HG03571 (cell line): ENCODE data around the gene CAMKMT.

Source experiments
- ATAC-seq: cut with Tn5 transposase; IDR thresholded peaks from one replicate; pipeline ENCODE4 v1.9.1; 2021; ENCODE audit not compliant: unreplicated experiment

CAMKMT gene

GRCh38 chr2:44766777-44767176 lies 405.0 kb downstream of the CAMKMT start:
- no peak for ATAC-seq

- ATAC-seq = no peak
These were observed 405.9 kb downstream of the CAMKMT start for GRCh38 chr2:44767691-44768090.

DNA sequence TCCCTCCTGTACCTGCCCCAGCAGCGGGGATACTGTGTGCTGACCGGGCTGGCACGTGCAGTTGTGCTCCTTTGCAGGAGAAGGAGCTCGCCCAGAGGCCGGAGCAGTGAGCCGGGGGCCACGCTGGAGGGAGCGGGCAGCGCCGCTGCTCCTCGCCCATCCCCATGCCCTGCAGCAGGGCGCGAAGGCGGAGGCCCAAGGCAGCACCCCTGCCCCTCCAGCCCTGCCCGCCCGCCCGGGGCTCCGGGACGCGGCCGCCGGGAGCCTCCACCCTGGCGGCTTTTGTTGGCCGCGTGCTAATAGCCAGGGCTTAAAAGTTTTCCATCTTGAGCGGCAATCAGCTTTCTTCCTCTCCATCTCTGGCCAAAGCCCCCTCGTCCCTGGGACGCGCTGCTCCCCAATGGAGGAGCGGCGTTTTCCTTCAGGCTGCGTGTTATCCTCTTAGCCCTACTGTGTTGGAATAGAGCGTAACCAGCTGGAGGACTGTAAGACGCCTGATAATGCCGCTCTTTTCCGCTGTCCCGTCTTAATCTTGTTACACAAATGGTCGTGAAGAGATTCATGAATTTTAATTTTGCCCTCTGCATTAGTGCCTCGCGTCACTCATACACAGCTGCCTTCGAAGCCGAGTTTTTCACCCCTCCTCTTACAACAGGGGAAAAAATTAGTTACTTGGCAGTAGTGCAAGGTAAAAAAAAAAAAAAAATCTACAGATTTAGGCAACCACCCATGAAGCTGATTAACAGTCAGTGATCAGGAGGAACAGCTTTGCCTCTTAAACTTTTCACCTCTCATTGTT lies 406.9 kb downstream of the CAMKMT start:
- no peak for ATAC-seq

- ATAC-seq = no peak
These were observed 407.7 kb downstream of the CAMKMT start for GRCh38 chr2:44769349-44770011.

- no peak for ATAC-seq
These were observed 408.8 kb downstream of the CAMKMT start for GRCh38 chr2:44770221-44771195.

DNA sequence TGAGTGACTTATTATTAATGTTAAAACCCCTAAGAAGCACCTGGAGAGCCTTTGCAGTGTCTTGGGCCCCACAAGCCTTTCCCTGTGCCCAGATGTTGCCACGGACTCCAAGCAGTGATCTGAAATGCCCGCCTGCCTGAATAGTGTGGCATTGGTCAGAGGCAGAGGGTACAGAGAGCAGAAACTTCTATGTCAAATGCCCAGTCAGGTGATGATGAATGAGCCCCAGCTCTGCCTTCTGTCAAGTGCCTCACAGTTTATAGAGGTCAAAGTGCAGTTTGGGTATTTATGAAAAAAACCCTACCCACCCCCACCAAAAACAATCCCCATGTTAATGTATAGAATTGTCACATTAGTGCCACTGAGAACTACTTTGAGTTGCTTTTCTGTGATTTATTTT lies 409.8 kb downstream of the CAMKMT start:
- no peak for ATAC-seq

DNA sequence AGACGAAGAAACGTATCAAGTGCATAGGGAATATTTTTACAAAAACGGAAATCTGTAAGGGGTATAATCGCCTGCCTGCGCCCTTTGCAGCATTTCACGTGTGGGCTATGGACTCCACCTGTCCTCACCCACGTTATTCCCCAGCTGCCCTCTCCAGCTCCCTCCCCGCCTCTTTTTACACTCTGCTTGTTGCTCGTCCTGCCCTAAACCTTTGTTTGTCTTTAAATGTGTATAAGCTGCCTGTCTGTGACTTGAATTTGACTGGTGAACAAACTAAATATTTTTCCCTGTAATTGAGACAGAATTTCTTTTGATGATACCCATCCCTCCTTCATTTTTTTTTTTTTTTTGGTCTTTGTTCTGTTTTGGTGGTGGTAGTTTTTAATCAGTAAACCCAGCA lies 410.4 kb downstream of the CAMKMT start:
- ATAC-seq = no peak

DNA sequence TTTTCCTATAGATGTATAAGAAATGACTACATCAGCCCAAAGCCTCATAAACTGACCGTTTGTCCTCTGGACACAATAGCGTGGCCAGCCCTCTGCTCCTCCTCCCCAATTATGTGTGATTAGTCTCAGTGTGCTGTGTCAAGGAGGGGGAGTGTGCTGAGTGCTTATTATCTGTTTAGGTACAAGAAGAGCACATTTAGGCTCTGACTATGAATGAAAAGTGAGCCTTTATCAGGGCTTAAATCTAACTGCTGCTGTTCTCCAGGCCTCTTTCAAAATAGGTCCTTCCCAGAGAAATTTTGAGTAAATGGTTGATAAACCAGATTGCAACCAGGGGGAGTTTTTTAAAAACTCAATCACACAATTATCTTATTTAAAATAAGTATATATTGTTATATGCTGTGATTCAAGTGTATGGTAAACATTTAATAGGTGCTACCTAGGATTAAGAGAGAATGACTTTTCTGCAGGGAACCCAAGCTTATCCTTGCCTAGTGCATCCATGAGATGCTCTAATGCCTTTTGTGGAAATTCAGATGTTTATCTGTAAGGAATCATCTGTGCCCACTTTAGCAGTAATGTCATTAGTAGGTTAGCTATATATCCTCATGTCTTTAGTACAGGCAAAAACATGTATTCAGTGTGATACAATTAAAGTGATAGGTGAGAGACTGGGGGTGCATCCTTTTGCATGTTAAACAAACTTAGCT lies 411.1 kb downstream of the CAMKMT start:
- no peak for ATAC-seq

DNA sequence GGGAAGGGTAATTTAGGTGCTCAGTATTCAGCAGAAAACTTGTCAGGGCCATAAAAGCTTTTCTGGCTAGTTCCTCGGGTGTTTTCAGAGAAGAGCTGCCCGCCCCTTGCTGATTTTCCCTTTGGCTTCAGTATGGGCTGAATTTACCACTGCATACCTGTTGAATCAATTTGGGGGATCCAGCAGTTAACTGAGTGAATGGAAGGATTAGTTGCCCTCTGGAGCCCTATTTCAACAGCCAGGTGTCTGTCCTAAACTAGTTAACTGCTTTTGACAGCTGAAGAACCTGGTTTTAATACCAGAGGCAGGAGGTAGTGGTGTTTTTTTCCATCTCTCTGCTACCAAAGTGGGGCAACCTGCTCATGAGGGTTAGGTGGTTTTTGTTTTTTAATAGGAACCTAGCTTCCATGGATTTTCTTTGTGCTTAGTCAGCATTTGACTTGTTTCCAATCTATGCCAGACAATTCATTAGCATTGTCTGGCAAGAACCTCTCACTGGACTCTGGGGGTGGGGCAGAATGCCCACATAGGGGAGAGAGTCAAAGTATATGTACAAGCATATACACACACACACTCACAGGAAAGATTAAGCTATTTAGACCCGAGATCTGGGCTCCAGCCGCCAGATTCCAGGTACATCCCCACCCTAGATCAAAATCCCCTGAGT lies 413.2 kb downstream of the CAMKMT start:
- no peak for ATAC-seq

GRCh38 chr2:44777036-44777435 lies 415.3 kb downstream of the CAMKMT start:
- ATAC-seq = no peak

- ATAC-seq = no peak
These were observed 415.8 kb downstream of the CAMKMT start for GRCh38 chr2:44777537-44777936.

- peak; percentile 36 for ATAC-seq
These were observed 416.5 kb downstream of the CAMKMT start for GRCh38 chr2:44778221-44778654.

DNA sequence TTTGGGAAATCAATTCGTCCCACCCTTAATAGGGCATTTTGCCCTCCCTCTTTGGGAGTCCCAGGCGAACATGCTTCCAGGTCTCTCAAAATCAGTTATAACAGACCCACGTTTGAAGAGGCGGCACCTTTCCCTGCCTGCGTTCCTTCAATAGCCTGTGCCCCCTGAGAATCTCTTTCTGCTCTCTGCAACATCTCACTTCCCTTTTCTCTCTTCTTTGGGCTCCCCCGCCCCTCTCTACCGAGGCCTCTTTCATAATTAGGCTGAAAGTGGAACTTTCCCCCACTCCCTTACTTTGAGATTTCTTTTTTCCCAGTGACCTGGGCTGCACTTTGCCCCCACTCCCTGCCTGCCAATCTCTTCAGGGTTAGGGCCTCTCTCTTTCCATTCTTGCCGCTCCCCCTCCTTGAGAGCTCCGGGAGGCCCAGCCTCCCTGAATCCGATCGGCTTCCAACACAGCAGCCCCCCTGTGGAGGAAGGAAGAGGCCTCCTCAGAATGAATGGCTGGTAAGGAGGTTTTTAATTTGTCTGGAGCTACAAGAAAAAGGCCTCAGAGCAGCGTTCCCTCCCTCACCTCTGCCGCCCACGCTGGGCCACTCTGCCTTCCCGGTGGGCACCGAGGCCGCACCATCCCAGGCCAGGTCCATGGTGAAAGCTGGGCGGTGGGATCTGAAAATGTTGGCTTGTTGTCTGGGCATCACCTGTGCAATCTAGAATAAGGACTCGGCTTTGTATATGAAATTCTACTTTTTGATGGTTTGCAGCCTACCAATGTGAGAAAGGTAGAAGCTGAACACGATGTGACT lies 417.1 kb downstream of the CAMKMT start:
- peak; percentile 95 for ATAC-seq

GRCh38 chr2:44779793-44780192 lies 418.0 kb downstream of the CAMKMT start:
- no peak for ATAC-seq

DNA sequence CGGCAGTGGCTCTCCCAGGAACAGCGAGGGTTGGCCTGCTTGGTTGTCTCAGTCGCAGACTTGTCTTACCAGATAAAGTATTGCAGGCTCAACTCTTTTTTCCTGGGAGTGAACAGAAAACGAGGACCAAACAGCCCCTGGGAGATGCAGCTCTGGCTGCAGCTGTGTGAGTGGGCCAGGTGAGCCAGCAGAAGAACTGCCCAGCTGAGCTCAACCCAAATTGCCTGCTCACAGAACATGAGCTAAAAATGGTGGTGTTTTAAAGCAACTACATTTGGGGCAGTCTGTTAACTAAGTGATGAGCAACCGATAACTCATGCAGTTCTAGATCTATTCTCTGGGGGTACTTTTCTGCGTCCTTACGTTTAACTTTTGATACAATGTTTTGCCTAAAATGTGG lies 418.7 kb downstream of the CAMKMT start:
- ATAC-seq = no peak

DNA sequence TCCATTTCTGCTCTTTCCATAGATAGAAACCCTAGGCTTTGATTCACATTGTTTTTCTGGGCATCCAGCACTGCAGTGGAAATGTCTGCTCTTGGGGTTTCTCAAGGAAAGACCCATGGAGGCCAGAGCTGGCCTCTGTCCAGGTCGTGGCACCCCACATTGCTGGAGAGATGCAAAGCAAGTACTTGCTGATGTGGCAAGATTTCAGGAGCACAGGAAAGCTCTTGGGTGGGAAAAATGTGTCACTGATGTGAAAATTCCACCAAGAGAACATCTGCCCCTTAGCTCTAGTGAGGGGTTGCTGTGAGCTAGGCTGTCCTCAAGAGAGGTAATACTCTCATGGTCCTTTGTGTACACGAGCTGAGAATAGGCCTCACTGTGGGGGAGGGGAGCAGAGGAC lies 423.7 kb downstream of the CAMKMT start:
- no peak for ATAC-seq

DNA sequence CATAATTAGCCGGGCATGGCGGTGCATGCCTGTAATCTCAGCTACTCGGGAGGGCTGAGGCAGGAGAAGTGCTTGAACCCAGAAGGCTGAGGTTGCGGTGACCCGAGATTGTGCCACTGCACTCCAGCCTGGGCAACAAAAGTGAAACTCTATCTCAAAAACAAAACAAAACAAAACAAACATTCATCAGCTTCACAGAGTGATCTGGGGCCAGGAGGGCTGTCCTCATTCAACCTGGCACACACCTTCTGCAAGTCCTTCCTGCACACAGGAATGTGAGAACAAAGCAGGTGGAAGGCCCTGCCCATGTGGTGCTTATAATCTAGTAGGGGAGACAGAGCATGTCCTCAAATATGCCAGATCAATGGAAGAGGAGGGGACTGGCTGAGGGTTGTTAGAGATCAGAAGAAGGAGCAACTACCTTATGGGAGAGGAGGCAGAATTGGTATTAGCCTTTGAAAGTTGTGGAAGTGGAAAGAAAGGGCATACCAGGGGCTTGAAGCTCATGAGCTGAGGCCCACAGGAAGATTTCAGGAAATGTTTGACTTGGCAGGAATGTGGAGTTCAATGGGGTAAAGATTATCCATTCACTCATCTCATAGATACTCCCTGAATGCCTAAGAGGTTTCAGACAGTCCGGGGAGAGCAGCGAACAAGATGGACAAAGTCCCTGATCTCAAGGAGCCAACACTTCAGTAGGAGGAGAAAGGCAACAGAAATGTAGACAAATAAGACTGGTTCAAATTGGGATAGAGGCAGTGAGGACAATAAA lies 424.5 kb downstream of the CAMKMT start:
- ATAC-seq = no peak

GRCh38 chr2:44786817-44787214 lies 425.1 kb downstream of the CAMKMT start:
- ATAC-seq = no peak

DNA sequence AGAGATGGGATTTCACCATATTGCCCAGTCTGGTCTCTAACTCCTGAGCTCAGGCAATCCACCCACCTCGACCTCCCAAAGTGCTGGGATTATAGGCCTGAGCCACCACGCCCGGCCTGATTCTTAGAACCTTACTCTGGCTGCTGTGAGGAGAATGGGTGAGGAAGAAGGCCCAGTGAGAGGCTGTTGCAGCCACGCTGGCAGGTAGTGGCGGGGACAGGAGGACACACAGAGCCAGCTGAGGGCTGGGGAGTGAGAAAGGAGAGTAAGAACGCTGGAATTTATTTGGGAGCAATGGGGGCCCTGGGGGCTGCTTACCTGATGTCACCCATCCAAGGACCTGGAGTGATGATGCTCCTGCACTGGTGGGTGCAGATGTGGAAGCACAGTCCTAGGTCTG lies 425.9 kb downstream of the CAMKMT start:
- ATAC-seq = no peak
